CD4-positive, alpha-beta T cell (primary cell): ENCODE data around the gene TMEM115. TPM values are rescaled to one million over a fixed set of nuclear protein-coding genes. Genes with fewer than 3 reads are reported as not detected.

ENCODE experiments used
- ATAC-seq: fragments of 200-7000 bp; cut with Tn5 transposase; one replicate; pipeline ENCODE4 v1.10.0; 2022; ENCODE audit warnings: mild to moderate bottlenecking; ENCODE audit not compliant: poor library complexity
- CTCF ChIA-PET: fragments of 350-600 bp; sonication (Branson Sonifier 250); formaldehyde crosslinking; loops from one replicate; lab custom pipeline; 2021; ENCODE audit warnings: antibody characterized with exemption, inconsistent platforms; lab: Charles Lee
- POLR2A ChIA-PET: fragments of 350-600 bp; sonication (Branson Sonifier 250); formaldehyde crosslinking; loops from one replicate; lab custom pipeline; 2021; ENCODE audit warnings: antibody characterized with exemption, inconsistent platforms; lab: Charles Lee
- DNase-seq, 14 experiments: peaks; one replicate each; pipeline ENCODE4 v3.0.0-alpha.2; 2013 to 2020; ENCODE audit warnings: mixed read lengths in 2 of 14
- H3K27ac ChIP-seq, 2 donors: one replicate each; pipeline versions ENCODE4 v1.5.1 to v1.7.0; 2013; ENCODE audit warnings: low read length in 2 of 2, low read depth in 1 of 2, mild to moderate bottlenecking in 1 of 2
- H3K27me3 ChIP-seq, 2 experiments: 1 replicate in 1 of 2; 2 replicates in 1 of 2; pipeline versions ENCODE4 v1.6.1 to v1.7.0; 2013; ENCODE audit warnings: low read length in 2 of 2, control low read depth in 1 of 2, mild to moderate bottlenecking in 1 of 2, moderate library complexity in 1 of 2; ENCODE audit not compliant: insufficient read depth in 2 of 2, control insufficient read depth in 1 of 2
- H3K36me3 ChIP-seq: one replicate; pipeline ENCODE4 v1.6.1; 2013; ENCODE audit warnings: low read length, control low read depth; ENCODE audit not compliant: insufficient read depth
- H3K4me1 ChIP-seq: one replicate; pipeline ENCODE4 v1.6.1; 2013; ENCODE audit warnings: low read length, control low read depth; ENCODE audit not compliant: insufficient read depth
- H3K4me3 ChIP-seq: one replicate; pipeline ENCODE4 v1.5.1; 2013; ENCODE audit warnings: mild to moderate bottlenecking, low read length, moderate library complexity
- H3K9me3 ChIP-seq, 2 experiments: 1 replicate in 1 of 2; 2 replicates in 1 of 2; pipeline versions ENCODE4 v1.6.1 to v1.7.0; 2013; ENCODE audit warnings: low read length in 2 of 2, mild to moderate bottlenecking in 2 of 2, control low read depth in 1 of 2, moderate library complexity in 1 of 2; ENCODE audit not compliant: control insufficient read depth in 1 of 2, insufficient read depth in 1 of 2
- H3K27ac Mint-ChIP-seq: one replicate; pipeline ENCODE4 v1.8.0; 2020; ENCODE audit warnings: mixed read lengths
- H3K27me3 Mint-ChIP-seq: one replicate; pipeline ENCODE4 v1.8.0; 2021; ENCODE audit warnings: mixed read lengths
- H3K36me3 Mint-ChIP-seq: one replicate; pipeline ENCODE4 v1.8.0; 2021; ENCODE audit warnings: low read depth, mixed read lengths
- H3K4me1 Mint-ChIP-seq: one replicate; pipeline ENCODE4 v1.8.0; 2021; ENCODE audit warnings: low read depth, mixed read lengths
- H3K4me3 Mint-ChIP-seq: one replicate; pipeline ENCODE4 v1.8.0; 2020; ENCODE audit warnings: mild to moderate bottlenecking, mixed read lengths
- H3K9me3 Mint-ChIP-seq: one replicate; pipeline ENCODE4 v1.8.0; 2020; ENCODE audit warnings: mixed read lengths
- intact Hi-C, 2 experiments: fragments of 100-400 bp; cut with DNase I in 1 of 2; cut with micrococcal nuclease in 1 of 2; formaldehyde crosslinking; loops; one replicate each; pipeline versions ENCODE4 v1.15.1 to v1.9.0; 2023 to 2025; cut with DNase I, micrococcal nuclease
- total RNA-seq, 174 experiments: library from RNA in 2 of 174; stranded (reverse) in 2 of 174; gene quantifications; one replicate each; pipeline ENCODE4 v1.2.3 and lab custom pipeline; 2021 to 2026
- TF ChIP-seq, protein P1 (sequence below): fragments of 200-600 bp; IDR thresholded peaks from one replicate; pipeline ENCODE4 v1.8.0; 2022; ENCODE audit warnings: antibody characterized with exemption, mild to moderate bottlenecking

The TMEM115 gene
- total RNA-seq, 2 experiments from 2014 or later = 19.0 to 19.9 TPM

DNA sequence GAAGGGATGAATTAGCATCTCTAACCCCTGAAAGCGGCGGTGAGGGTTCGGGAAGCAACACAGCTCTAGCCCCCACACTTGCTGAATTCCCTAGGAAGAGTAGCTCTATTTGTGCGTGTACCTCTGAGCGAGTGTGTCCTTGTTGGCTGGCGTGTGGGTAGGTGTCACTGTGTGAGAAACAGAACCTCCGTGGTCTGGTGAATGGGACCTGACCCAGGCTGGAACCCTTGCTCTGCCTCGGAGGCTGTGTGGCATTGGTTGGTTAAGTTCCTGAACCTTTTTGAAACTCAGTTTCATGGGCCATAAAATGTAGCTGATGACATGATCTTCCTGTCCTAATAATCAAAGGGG lies 414 bp upstream of the TMEM115 start:
- Histone ChIP-seq H3K36me3 (peaks cover 33% of the 10 kb centered on the region), H3K4me1 (peaks cover 52% of the 10 kb centered on the region), H3K4me3 (peak overlapping the region; percentile 81), H3K27me3 (no peaks in the 10 kb centered on the region), H3K27ac (peak overlapping the region in 1 of 2 donors; percentile 17), H3K9me3 (no peaks in the 10 kb centered on the region)
- DNase-seq (no peak), ATAC-seq (peak; percentile 25)
- Mint-ChIP-seq H3K27me3 (no peaks in the 10 kb centered on the region), H3K36me3 (peaks cover 34% of the 10 kb centered on the region), H3K27ac (peak overlapping the region; percentile 88), H3K9me3 (no peaks in the 10 kb centered on the region), H3K4me3 (peak overlapping the region; percentile 98), H3K4me1 (peaks cover 37% of the 10 kb centered on the region)
- TF ChIP-seq, protein P1, sequence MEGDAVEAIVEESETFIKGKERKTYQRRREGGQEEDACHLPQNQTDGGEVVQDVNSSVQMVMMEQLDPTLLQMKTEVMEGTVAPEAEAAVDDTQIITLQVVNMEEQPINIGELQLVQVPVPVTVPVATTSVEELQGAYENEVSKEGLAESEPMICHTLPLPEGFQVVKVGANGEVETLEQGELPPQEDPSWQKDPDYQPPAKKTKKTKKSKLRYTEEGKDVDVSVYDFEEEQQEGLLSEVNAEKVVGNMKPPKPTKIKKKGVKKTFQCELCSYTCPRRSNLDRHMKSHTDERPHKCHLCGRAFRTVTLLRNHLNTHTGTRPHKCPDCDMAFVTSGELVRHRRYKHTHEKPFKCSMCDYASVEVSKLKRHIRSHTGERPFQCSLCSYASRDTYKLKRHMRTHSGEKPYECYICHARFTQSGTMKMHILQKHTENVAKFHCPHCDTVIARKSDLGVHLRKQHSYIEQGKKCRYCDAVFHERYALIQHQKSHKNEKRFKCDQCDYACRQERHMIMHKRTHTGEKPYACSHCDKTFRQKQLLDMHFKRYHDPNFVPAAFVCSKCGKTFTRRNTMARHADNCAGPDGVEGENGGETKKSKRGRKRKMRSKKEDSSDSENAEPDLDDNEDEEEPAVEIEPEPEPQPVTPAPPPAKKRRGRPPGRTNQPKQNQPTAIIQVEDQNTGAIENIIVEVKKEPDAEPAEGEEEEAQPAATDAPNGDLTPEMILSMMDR = no peak
- ChIA-PET POLR2A (interaction anchor here (0.7 to 1.6 kb wide), 5 partner anchors 9 to 252 kb away, joined by 4 to 17 read pairs (median 5); partner anchors contain the start of genes CISH, CYB561D2, HEMK1 and NPRL2), CTCF (interaction anchor here (0.9 to 1.2 kb wide), 3 partner anchors 9 to 61 kb away, joined by 3 to 5 read pairs (median 5); partner anchors contain the start of genes CYB561D2, HYAL3, NAA80 and NPRL2)
- intact Hi-C loops = loop anchor here (1.0 to 5.0 kb wide), 3 partner anchors 8 to 1138 kb away; partner anchors contain the start of genes HYAL3 (in 1 of the 2) and NAA80 (in 1 of the 2)

DNA sequence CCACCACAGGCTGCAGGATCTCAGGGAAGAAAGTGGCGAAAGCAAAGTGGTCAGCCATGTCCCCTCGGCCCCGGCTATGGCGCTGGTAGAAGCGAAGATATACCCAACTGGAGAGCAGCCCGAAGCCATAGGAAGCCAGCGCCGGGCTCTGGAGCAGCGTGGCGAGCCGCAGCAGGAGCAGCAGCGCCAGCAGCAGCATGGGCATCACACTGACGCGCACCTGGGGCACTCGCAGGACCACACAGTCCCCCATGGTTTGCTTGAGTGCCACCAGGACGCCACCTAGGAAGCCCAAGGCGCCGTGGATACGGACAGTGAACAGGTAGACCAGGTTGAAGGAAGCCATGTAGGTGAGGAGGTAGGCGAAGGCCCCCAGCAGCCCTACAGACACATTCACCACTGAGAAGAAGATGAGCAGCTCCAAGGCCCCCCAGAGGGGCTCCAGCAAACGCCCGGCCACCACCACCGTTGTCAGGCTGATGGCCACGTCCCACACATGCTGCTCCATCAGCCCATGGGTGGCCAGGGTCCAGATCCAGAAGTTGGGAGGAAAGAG lies 888 bp downstream of the TMEM115 start:
- peaks cover 44% of the 10 kb centered on the region for H3K4me1 Mint-ChIP-seq
- Histone ChIP-seq H3K4me3 (peak overlapping the region; percentile 81), H3K9me3 (no peaks in the 10 kb centered on the region), H3K27ac (peak overlapping the region; percentile 78 to 84), H3K36me3 (peaks cover 46% of the 10 kb centered on the region), H3K27me3 (no peaks in the 10 kb centered on the region), H3K4me1 (peaks cover 50% of the 10 kb centered on the region)
- H3K4me3 Mint-ChIP-seq = peak overlapping the region; percentile 89
- intact Hi-C loops = loop anchor here in 1 of 2 experiments (2.0 kb wide), 1 partner anchor 60 kb away; the partner anchor contains the start of genes HYAL3 and NAA80
- H3K36me3 Mint-ChIP-seq = peaks cover 46% of the 10 kb centered on the region
- ChIA-PET POLR2A (interaction anchor here (6.4 kb wide), 1 partner anchor 20 kb away, joined by 57 read pairs; the partner anchor contains the start of gene RASSF1), CTCF (interaction anchor here (1.5 kb wide), 1 partner anchor 11 kb away, joined by 6 read pairs; no protein-coding TSS in a partner anchor)
- H3K27ac Mint-ChIP-seq = peak overlapping the region; percentile 76
- ATAC-seq (no peak), DNase-seq (no peak)
- H3K27me3 Mint-ChIP-seq = no peaks in the 10 kb centered on the region
- H3K9me3 Mint-ChIP-seq = no peaks in the 10 kb centered on the region
- TF ChIP-seq, protein P1 = no peak

DNA sequence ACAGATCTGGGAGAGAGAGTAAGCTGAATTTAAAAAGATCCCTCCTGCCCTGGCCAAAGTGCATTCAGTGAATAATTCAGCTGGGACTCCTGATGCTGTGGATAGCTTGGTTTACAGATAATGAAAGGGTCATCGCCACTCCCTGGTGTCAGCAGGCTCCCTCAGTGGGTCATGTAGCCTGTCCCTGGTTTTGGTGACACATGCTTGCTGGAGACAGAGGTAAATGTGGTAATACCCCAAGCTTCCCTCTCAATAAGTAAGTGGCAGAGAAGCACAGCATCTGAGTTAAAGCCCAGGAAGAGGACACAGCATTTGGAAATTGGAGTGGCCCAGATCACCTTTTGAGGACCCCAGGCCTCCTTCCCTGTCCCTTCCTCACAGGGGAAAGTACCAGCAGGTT lies 1.8 kb downstream of the TMEM115 start:
- H3K4me1 Mint-ChIP-seq = peaks cover 48% of the 10 kb centered on the region
- H3K27me3 Mint-ChIP-seq = no peaks in the 10 kb centered on the region
- ATAC-seq (no peak), DNase-seq (no peak)
- TF ChIP-seq, protein P1 = no peak
- Histone ChIP-seq H3K36me3 (peaks cover 55% of the 10 kb centered on the region), H3K27ac (peak overlapping the region in 1 of 2 donors; percentile 4), H3K4me1 (peaks cover 55% of the 10 kb centered on the region), H3K4me3 (peak overlapping the region; percentile 81), H3K27me3 (no peaks in the 10 kb centered on the region), H3K9me3 (no peaks in the 10 kb centered on the region)
- CTCF ChIA-PET = interaction anchor here (0.6 to 1.5 kb wide), 3 partner anchors 11 to 33 kb away, joined by 3 to 6 read pairs (median 3); no protein-coding TSS in a partner anchor
- H3K27ac Mint-ChIP-seq = peak overlapping the region; percentile 76
- intact Hi-C loops = no loop called here
- POLR2A ChIA-PET = interaction anchor here (0.7 to 6.4 kb wide), 2 partner anchors 19 to 252 kb away, joined by 4 to 57 read pairs; partner anchors contain the start of gene RASSF1
- peak overlapping the region; percentile 89 for H3K4me3 Mint-ChIP-seq
- no peaks in the 10 kb centered on the region for H3K9me3 Mint-ChIP-seq
- H3K36me3 Mint-ChIP-seq = peaks cover 51% of the 10 kb centered on the region
